ENCODE measurements around the gene CHRNA10.

Gene CHRNA10, protein sequence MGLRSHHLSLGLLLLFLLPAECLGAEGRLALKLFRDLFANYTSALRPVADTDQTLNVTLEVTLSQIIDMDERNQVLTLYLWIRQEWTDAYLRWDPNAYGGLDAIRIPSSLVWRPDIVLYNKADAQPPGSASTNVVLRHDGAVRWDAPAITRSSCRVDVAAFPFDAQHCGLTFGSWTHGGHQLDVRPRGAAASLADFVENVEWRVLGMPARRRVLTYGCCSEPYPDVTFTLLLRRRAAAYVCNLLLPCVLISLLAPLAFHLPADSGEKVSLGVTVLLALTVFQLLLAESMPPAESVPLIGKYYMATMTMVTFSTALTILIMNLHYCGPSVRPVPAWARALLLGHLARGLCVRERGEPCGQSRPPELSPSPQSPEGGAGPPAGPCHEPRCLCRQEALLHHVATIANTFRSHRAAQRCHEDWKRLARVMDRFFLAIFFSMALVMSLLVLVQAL

DNA sequence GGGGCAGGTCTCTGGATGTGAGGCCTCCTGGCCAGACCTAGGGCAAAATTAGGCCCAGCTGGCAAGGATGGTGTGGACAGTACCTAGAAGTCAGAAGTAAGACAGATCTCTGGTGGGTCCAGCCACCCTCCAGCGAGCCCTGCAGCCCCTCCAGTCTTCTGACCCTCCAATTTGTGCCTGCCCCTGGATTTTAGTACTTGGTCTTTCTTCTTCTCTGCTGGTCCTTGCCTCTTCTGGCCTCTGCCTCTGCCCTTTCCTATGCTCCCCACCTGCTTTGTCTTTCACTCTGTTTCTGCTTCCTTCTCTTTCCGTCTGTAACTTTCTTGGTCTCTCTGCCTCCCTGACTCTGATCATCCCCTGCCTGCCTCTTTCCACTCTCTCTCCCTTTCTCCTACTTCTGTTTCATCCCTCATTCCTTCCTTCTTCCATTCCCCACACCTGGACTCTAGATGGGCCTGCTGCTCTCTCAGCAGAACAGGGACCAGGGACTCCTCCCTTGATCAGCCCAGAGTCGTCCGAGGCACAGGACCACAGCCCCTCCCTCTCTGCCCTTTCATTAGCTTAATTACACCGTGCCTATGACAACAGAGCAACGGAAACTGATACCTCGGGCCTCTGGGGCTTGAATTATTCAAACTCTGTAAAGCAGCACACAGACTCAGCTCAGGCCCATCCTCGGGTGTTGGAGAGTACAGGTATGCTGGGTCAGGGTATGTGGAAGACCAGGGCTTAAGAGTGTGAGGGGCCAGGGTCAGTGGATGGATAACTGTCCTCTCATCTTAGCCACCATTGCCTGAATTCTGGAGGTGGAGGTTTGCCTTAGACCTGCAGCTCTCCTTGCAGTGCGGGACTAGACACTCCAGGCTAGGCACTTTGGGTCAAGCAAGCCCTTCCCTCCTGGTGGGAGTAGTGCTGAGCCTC, at the start of gene CHRNA10:
Gene CHRNA10, minus strand, starts transcription at position 51 of the 921 bp plus-strand sequence. CDS start 72 bp downstream, outside the sequence.
- no peak for DNase-seq

GRCh38 chr11:3712274-3712673, 41.1 kb upstream of the CHRNA10 start:
- DNase-seq, result no peak

DNA sequence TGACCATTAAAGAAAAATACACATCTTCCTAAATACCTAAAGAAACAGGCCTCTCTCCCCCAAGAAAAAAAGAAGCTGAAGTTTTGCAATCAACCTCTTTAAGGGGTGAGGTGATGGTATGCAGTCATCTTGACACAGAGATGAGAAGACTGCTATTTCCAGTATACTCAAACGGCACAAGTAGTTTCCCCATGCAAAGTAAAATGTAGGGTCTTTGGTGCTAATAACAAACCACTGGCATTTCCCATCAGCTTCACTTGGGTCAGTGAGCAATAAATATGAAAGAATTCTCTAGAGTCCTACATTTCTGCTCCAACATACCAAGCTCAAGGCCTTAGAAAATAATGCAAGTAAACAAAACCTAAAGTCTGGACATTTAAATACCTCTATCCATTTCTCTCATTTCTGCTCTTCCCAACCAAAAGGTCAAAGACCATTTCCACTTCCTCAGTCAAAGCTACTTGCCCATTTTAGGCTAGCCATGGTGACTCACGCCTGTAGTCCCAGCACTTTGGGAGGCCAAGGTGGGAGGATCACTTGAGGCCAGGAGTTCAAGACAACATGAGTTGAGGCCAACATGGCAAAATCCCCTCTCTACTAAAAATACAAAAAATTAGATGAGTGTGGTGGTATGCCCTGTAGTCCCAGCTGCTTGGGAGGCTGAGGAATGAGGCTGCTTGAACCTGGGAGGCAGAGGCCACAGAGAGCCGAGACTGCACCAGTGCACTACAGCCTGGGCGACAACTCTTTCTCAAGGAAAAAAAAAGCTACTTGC, 39.5 kb upstream of the CHRNA10 start:
- no peak for DNase-seq

- DNase-seq, result no peak
These were observed 38.8 kb upstream of the CHRNA10 start for GRCh38 chr11:3709977-3710376.

- DNase-seq, result no peak
These were observed 36.0 kb upstream of the CHRNA10 start for GRCh38 chr11:3707176-3707575.

GRCh38 chr11:3703383-3703782, 32.2 kb upstream of the CHRNA10 start:
- DNase-seq, result no peak

DNA sequence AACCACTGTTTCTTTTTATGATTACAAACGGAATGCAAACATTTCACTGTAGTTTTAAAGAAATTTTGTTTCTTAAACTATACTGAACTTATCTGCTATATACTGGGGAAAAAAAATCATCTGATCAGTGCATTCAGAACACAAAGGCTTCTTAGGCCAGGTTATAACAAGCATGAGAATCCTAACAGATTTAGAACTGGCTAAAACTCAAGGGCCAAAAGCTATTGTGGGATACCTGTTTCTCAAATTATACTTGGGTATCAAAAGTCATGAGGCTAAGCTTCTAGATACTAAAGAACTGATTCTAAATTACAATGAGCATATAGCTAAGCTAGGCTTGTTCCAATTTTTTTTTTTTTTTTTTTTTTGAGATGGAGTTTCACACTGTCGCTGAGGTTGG, 29.7 kb upstream of the CHRNA10 start:
- no peak for DNase-seq

DNA sequence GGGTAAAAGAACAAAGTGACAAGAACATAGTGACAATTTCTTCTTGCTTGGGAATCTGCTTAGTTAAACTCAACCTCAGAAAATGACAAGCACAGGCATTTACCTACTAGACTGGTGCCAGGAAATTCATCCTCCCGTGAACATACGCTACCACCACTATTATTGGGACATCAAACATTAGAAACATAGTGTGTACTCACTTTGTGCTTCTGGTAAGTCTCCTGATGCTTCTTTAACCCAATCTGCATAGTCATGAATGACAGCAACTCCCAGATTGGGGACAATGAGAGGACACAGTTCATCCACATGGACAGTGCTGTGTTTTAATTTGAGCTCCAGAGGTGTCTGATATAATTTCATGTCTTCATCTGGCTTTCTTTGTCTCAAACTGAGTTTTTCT, 29.2 kb upstream of the CHRNA10 start:
- DNase-seq, result no peak

GRCh38 chr11:3686751-3687150, 15.6 kb upstream of the CHRNA10 start:
- no peak for DNase-seq

DNA sequence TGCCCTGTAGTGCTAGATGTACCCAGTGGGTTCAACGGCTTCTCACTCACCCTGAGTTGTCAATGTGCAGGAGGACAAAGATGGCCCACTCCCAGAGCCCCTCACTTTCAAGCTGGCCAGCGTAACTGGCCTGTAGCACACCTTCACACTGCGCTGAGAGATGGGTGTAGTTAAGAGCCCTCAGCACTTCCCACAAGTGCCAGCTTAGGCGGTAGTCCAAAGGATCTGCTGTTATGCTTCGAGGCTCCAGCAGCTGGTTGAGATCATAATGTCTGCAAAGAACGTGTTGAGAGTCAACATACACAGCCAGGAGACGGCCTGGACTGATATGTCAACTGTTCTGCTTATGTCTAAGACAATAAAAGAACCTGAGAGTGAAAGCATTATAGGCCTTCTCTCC, 14.7 kb upstream of the CHRNA10 start:
- DNase-seq, result no peak

- no peak for DNase-seq
These were observed 13.6 kb upstream of the CHRNA10 start for GRCh38 chr11:3684819-3685172.

GRCh38 chr11:3684129-3684818, 13.1 kb upstream of the CHRNA10 start:
- no peak for DNase-seq

GRCh38 chr11:3683039-3683438, 11.9 kb upstream of the CHRNA10 start:
- no peak for DNase-seq

- DNase-seq, result no peak
These were observed 7.9 kb upstream of the CHRNA10 start for GRCh38 chr11:3679077-3679476.

GRCh38 chr11:3675971-3676370, 4.8 kb upstream of the CHRNA10 start:
- DNase-seq, result no peak

GRCh38 chr11:3674189-3674588, 3.0 kb upstream of the CHRNA10 start:
- no peak for DNase-seq

GRCh38 chr11:3669742-3670183, 1.4 kb downstream of the CHRNA10 start:
- DNase-seq, result no peak

DNA sequence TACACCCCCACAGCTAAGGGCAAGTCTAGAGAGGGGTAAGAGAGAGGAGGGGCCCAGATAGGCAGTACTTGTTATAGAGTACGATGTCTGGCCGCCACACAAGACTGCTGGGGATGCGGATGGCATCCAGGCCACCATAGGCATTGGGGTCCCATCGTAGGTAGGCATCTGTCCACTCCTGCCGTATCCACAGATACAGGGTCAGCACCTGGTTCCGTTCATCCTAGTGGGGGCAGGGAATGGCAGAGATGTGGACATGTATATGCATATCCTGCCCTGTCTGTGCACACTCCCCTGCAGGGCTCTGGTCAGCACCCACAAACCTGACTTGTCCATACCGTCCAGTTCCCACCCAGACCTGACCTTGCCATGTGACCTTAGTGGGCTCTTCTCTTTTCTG, 2.1 kb downstream of the CHRNA10 start:
- DNase-seq, result no peak

DNA sequence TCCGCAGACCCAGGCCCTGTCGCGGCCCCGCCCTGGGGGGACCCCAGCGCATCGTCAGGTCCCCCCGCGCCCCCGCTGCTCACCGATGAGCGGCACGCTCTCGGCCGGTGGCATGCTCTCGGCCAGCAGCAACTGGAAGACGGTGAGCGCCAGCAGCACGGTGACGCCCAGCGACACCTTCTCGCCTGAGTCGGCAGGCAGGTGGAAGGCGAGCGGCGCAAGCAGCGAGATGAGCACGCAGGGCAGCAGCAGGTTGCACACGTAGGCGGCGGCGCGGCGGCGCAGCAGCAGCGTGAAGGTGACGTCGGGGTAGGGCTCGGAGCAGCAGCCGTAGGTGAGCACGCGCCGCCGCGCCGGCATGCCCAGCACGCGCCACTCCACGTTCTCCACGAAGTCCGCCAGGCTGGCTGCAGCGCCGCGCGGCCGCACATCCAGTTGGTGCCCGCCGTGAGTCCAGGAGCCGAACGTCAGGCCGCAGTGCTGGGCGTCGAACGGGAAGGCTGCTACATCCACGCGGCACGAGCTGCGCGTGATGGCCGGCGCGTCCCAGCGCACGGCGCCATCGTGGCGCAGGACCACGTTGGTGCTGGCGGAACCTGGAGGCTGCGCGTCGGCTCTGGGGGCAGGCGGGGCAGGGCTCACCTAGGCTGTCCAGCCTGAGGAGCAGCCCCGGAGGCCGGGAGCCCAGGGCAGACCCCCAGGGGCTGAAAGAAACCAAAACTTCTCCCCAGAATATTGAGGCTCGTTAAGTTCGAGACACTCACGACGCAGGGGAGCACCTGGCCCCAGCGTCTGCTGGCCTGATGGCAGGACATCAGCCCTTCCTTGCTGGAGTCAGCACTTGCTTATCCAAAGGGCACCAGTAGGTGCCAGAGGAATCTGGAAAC, 3.8 kb downstream of the CHRNA10 start:
- no peak for DNase-seq

GRCh38 chr11:3666023-3666530, 5.1 kb downstream of the CHRNA10 start:
- DNase-seq, result no peak

Measured in activated CD4-positive, alpha-beta T cell treated with anti-CD3 and anti-CD28 coated beads, Interleukin-10, Interleukin-2, amounts not matched to agents 100 ng/mL and 50 ng/mL, durations not matched to agents 16 hours and 8 hours (primary cell).